HCT116 (cell line): Measurements from ENCODE around the gene EXOC4. TPM values are rescaled to one million over a fixed set of nuclear protein-coding genes. Genes with fewer than 3 reads are reported as not detected.

Source experiments
- ATAC-seq: fragments of 200-7000 bp; cut with Tn5 transposase; 2 replicates; pipeline ENCODE4 v1.9.1; 2020; ENCODE audit warnings: mild to moderate bottlenecking, moderate library complexity
- BruUV-seq: library from RNA; stranded (reverse); fragments of 400-500 nt; replicated peaks from 2 replicates; lab custom pipeline; 2021; lab: Mats Ljungman, UMichigan
- CTCF ChIA-PET: fragments of 300-600 bp; sonication (Branson Sonifier 250); formaldehyde crosslinking; loops from one replicate; lab custom pipeline; 2021; ENCODE audit warnings: antibody characterized with exemption; lab: Charles Lee
- POLR2A ChIA-PET: fragments of 300-600, 350-600 bp; sonication (Branson Sonifier 250); formaldehyde crosslinking; loops from one replicate; lab custom pipeline; 2021; ENCODE audit warnings: antibody characterized with exemption; lab: Charles Lee
- RAD21 ChIA-PET, 2 experiments: fragments of 300-600 bp; sonication (Branson Sonifier 250); formaldehyde crosslinking; loops; one replicate each; lab custom pipeline; 2023; ENCODE audit warnings: low total read pairs in 2 of 2; ENCODE audit not compliant: uncharacterized antibody in 2 of 2, unreplicated experiment in 2 of 2, low non-redundant PET in 1 of 2; lab: Charles Lee
- DNase-seq: peaks from one replicate; pipeline ENCODE4 v3.0.0-alpha.2; 2010; ENCODE audit warnings: low read depth, low spot score
- H2AFZ ChIP-seq: fragments of 200-600 bp; shearing (Covaris generic), sonication (generic); 2 replicates; pipeline ENCODE4 v1.6.1; 2017; ENCODE audit warnings: low read depth, mixed run types, mixed read lengths, antibody characterized with exemption, low read length; ENCODE audit not compliant: poor library complexity, severe bottlenecking
- H3K27ac ChIP-seq: 2 replicates; pipeline ENCODE4 v1.5.1; 2012; ENCODE audit warnings: low read depth, low read length
- H3K27me3 ChIP-seq: fragments of 200-600 bp; sonication (generic); 2 replicates; pipeline ENCODE4 v1.6.1; 2016; ENCODE audit warnings: mixed run types, low read length, mixed read lengths; ENCODE audit not compliant: insufficient read depth
- H3K36me3 ChIP-seq, 2 experiments: fragments of 200-500 bp in 1 of 2; fragments of 200-600 bp in 1 of 2; sonication (Bioruptor generic) in 1 of 2; sonication (generic) in 1 of 2; 2 replicates each; pipeline versions ENCODE4 v1.5.1 to v1.6.1; 2014 to 2016; ENCODE audit warnings: low read length in 2 of 2, inconsistent platforms in 1 of 2, mixed read lengths in 1 of 2, mixed run types in 1 of 2; ENCODE audit not compliant: insufficient read depth in 2 of 2, control insufficient read depth in 1 of 2
- H3K4me1 ChIP-seq, 2 experiments: fragments of 200-600 bp in 1 of 2; sonication (generic) in 1 of 2; 2 replicates each; pipeline versions ENCODE4 v1.5.1 to v1.6.1; 2012 to 2017; ENCODE audit warnings: low read length in 2 of 2, inconsistent platforms in 1 of 2, mild to moderate bottlenecking in 1 of 2, mixed read lengths in 1 of 2, mixed run types in 1 of 2, moderate library complexity in 1 of 2; ENCODE audit not compliant: insufficient read depth in 2 of 2, control insufficient read depth in 1 of 2
- H3K4me2 ChIP-seq: fragments of 200-600 bp; sonication (generic); 2 replicates; pipeline ENCODE4 v1.6.1; 2017; ENCODE audit warnings: mixed run types, low read length, mixed read lengths
- H3K4me3 ChIP-seq, 2 experiments: fragments of 200-600 bp in 1 of 2; sonication (generic) in 1 of 2; replicated peaks in 1 of 2; 2 replicates each; pipeline ENCODE4 v1.5.1; 2011 to 2016; ENCODE audit warnings: low read length in 2 of 2, control low read depth in 1 of 2, low read depth in 1 of 2, mild to moderate bottlenecking in 1 of 2, mixed read lengths in 1 of 2, mixed run types in 1 of 2
- H3K79me2 ChIP-seq: fragments of 200-600 bp; sonication (generic); 2 replicates; pipeline ENCODE4 v1.6.1; 2017; ENCODE audit warnings: mild to moderate bottlenecking, mixed run types, low read length, moderate library complexity, mixed read lengths; ENCODE audit not compliant: insufficient read depth
- H3K9ac ChIP-seq: fragments of 200-600 bp; sonication (generic); 2 replicates; pipeline ENCODE4 v1.6.1; 2016; ENCODE audit warnings: low read length, mixed read lengths
- H3K9me2 ChIP-seq: fragments of 200-600 bp; sonication (generic), shearing (Covaris generic); 2 replicates; pipeline ENCODE4 v1.6.1; 2017; ENCODE audit warnings: mixed run types, mild to moderate bottlenecking, moderate library complexity; ENCODE audit not compliant: insufficient read depth
- H3K9me3 ChIP-seq, 2 experiments: fragments of 200-500 bp in 1 of 2; fragments of 200-600 bp in 1 of 2; sonication (Bioruptor generic) in 1 of 2; sonication (generic) in 1 of 2; 2 replicates each; pipeline ENCODE4 v1.6.1; 2014 to 2017; ENCODE audit warnings: low read length in 2 of 2, mixed read lengths in 2 of 2, inconsistent platforms in 1 of 2, low read depth in 1 of 2, mild to moderate bottlenecking in 1 of 2, mixed run types in 1 of 2, moderate library complexity in 1 of 2; ENCODE audit not compliant: control insufficient read depth in 1 of 2, insufficient read depth in 1 of 2
- H4K20me1 ChIP-seq: fragments of 200-600 bp; sonication (generic), shearing (Covaris generic); 2 replicates; pipeline ENCODE4 v1.6.1; 2017; ENCODE audit warnings: mixed run types, mild to moderate bottlenecking, moderate library complexity; ENCODE audit not compliant: insufficient read depth
- CBX3 ChIP-seq: IDR thresholded peaks from 2 replicates; pipeline ENCODE4 v1.6.1; 2012; ENCODE audit warnings: low read depth
- EGR1 ChIP-seq: IDR thresholded peaks from 2 replicates; pipeline ENCODE4 v1.6.1; 2012; ENCODE audit warnings: low read depth
- ELF1 ChIP-seq: IDR thresholded peaks from 2 replicates; pipeline ENCODE4 v1.6.1; 2012; ENCODE audit warnings: low read depth, borderline replicate concordance
- EZH2 ChIP-seq: fragments of 200-600 bp; sonication (generic); IDR thresholded peaks from 2 replicates; pipeline ENCODE4 v1.6.1; 2017; ENCODE audit warnings: antibody characterized with exemption, mixed run types
- EZH2phosphoT487 ChIP-seq: fragments of 200-600 bp; IDR thresholded peaks from 2 replicates; pipeline ENCODE4 v1.6.1; 2018; ENCODE audit warnings: antibody characterized with exemption, borderline replicate concordance
- FOSL1 ChIP-seq: IDR thresholded peaks from 2 replicates; pipeline ENCODE4 v1.6.1; 2012; ENCODE audit warnings: low read depth
- JUND ChIP-seq: IDR thresholded peaks from 2 replicates; pipeline ENCODE4 v1.6.1; 2012
- POLR2A ChIP-seq: IDR thresholded peaks from 2 replicates; pipeline ENCODE4 v1.7.0; 2011; ENCODE audit warnings: borderline replicate concordance; ENCODE audit not compliant: insufficient read depth, insufficient read length; ENCODE audit errors: extremely low read depth
- RAD21 ChIP-seq: IDR thresholded peaks from 2 replicates; pipeline ENCODE4 v1.6.1; 2012; ENCODE audit warnings: low read depth, mild to moderate bottlenecking
- SIN3A ChIP-seq: IDR thresholded peaks from 2 replicates; pipeline ENCODE4 v1.6.1; 2012; ENCODE audit warnings: low read depth
- SRF ChIP-seq: IDR thresholded peaks from 2 replicates; pipeline ENCODE4 v1.6.1; 2012; ENCODE audit warnings: low read depth
- TCF7L2 ChIP-seq: IDR thresholded peaks from 2 replicates; pipeline ENCODE4 v1.7.0; 2011; ENCODE audit warnings: borderline replicate concordance, inconsistent platforms; ENCODE audit not compliant: insufficient read depth, insufficient read length; ENCODE audit errors: extremely low read depth
- YY1 ChIP-seq: IDR thresholded peaks from 2 replicates; pipeline ENCODE4 v1.6.1; 2011; ENCODE audit warnings: low read length, low read depth, moderate library complexity, mild to moderate bottlenecking; ENCODE audit not compliant: insufficient replicate concordance; ENCODE audit errors: extremely low read depth
- intact Hi-C: fragments of 100-400 bp; cut with micrococcal nuclease; formaldehyde crosslinking; loops from 2 replicates; pipeline ENCODE4 v1.10.0; 2022
- total RNA-seq: library from RNA; stranded (reverse); gene quantifications from one replicate; pipeline ENCODE4 v1.2.1, GENCODE V29; 2021; ENCODE audit not compliant: unreplicated experiment
- TF ChIP-seq, protein P1 (sequence below): IDR thresholded peaks from 2 replicates; pipeline ENCODE4 v1.6.1; 2012; ENCODE audit warnings: low read depth
- TF ChIP-seq, protein P2 (sequence below): IDR thresholded peaks from 2 replicates; pipeline ENCODE4 v1.6.1; 2012
- TF ChIP-seq, protein P3 (sequence below): IDR thresholded peaks from 2 replicates; pipeline ENCODE4 v1.6.1; 2011; ENCODE audit warnings: mild to moderate bottlenecking, low read length, moderate library complexity; ENCODE audit not compliant: insufficient replicate concordance; ENCODE audit errors: extremely low read depth
- TF ChIP-seq, protein P4 (sequence below), 3 experiments: fragments of 200-600 bp in 1 of 3; sonication (generic) in 1 of 3; IDR thresholded peaks in 2 of 3; conservative IDR thresholded peaks in 1 of 3; 2 replicates each; pipeline ENCODE4 v1.5.1; 2012 to 2017; ENCODE audit warnings: low read depth in 2 of 3, low read length in 2 of 3, antibody characterized with exemption in 1 of 3, borderline replicate concordance in 1 of 3, control low read depth in 1 of 3, mild to moderate bottlenecking in 1 of 3, mixed read lengths in 1 of 3, mixed run types in 1 of 3, moderate library complexity in 1 of 3; ENCODE audit not compliant: insufficient read depth in 1 of 3

EXOC4 gene
- total RNA-seq, 1 experiment from 2014 or later = 40.3 TPM

DNA sequence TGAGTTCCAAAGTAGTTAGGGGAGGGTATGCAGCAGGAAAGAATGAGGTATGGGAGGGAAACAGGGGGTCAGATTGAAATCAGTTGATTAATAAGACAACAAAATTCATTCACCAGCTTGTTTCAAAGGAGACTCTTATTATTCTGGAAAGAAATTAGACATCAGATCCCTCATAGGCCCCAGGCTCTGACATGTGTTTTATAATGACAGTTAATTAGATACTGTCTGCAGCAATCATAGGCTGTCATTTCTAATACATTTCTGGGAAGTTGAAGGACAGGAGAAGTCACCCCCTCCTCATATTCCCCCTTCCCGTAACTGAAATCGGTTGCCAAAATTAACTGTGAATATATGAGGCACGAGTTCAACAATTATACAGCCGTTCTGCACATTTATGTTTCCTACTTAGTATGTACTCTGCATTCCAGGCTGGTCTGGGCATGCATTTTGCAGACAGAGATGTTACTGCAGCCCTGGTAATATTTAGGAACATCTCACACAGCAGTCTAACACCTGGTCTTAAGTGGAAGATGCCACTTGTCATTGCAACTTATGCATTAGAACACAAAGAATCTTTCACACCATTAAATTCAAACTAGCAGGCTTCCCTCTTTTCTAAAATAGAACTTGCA is 519.0 kb downstream of the EXOC4 start:
- Histone ChIP-seq H3K4me1 (0 out of 4 replicates have a peak, but pooled peaks cover 0 to 6% of the 10 kb centered on the region in 2 experiments), H3K36me3 (no peaks in the 10 kb centered on the region), H3K9ac (no peak overlapping the region), H2AFZ (no peak overlapping the region), H3K27me3 (no peaks in the 10 kb centered on the region), H3K79me2 (no peaks in the 10 kb centered on the region), H3K27ac (no peak overlapping the region), H3K9me3 (no peaks in the 10 kb centered on the region), H3K4me3 (no peak overlapping the region), H3K9me2 (no peaks in the 10 kb centered on the region), H4K20me1 (no peaks in the 10 kb centered on the region), H3K4me2 (no peak overlapping the region)
- ChIA-PET POLR2A (no interaction called here), CTCF (no interaction called here), RAD21 (no interaction called here)
- BruUV-seq = no TSS peak
- ATAC-seq = no peak
- TF ChIP-seq TCF7L2 (no peak), EZH2 (no peak), SIN3A (no peak), CBX3 (no peak), EGR1 (no peak), JUND (no peak), YY1 (no peak), EZH2phosphoT487 (no peak), POLR2A (no peak), FOSL1 (no peak), SRF (no peak), RAD21 (no peak), ELF1 (no peak)
- TF ChIP-seq, protein P1, sequence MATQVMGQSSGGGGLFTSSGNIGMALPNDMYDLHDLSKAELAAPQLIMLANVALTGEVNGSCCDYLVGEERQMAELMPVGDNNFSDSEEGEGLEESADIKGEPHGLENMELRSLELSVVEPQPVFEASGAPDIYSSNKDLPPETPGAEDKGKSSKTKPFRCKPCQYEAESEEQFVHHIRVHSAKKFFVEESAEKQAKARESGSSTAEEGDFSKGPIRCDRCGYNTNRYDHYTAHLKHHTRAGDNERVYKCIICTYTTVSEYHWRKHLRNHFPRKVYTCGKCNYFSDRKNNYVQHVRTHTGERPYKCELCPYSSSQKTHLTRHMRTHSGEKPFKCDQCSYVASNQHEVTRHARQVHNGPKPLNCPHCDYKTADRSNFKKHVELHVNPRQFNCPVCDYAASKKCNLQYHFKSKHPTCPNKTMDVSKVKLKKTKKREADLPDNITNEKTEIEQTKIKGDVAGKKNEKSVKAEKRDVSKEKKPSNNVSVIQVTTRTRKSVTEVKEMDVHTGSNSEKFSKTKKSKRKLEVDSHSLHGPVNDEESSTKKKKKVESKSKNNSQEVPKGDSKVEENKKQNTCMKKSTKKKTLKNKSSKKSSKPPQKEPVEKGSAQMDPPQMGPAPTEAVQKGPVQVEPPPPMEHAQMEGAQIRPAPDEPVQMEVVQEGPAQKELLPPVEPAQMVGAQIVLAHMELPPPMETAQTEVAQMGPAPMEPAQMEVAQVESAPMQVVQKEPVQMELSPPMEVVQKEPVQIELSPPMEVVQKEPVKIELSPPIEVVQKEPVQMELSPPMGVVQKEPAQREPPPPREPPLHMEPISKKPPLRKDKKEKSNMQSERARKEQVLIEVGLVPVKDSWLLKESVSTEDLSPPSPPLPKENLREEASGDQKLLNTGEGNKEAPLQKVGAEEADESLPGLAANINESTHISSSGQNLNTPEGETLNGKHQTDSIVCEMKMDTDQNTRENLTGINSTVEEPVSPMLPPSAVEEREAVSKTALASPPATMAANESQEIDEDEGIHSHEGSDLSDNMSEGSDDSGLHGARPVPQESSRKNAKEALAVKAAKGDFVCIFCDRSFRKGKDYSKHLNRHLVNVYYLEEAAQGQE = no peak
- TF ChIP-seq, protein P2, sequence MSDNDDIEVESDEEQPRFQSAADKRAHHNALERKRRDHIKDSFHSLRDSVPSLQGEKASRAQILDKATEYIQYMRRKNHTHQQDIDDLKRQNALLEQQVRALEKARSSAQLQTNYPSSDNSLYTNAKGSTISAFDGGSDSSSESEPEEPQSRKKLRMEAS = no peak
- TF ChIP-seq, protein P3, sequence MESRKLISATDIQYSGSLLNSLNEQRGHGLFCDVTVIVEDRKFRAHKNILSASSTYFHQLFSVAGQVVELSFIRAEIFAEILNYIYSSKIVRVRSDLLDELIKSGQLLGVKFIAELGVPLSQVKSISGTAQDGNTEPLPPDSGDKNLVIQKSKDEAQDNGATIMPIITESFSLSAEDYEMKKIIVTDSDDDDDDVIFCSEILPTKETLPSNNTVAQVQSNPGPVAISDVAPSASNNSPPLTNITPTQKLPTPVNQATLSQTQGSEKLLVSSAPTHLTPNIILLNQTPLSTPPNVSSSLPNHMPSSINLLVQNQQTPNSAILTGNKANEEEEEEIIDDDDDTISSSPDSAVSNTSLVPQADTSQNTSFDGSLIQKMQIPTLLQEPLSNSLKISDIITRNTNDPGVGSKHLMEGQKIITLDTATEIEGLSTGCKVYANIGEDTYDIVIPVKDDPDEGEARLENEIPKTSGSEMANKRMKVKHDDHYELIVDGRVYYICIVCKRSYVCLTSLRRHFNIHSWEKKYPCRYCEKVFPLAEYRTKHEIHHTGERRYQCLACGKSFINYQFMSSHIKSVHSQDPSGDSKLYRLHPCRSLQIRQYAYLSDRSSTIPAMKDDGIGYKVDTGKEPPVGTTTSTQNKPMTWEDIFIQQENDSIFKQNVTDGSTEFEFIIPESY = no peak
- TF ChIP-seq, protein P4, sequence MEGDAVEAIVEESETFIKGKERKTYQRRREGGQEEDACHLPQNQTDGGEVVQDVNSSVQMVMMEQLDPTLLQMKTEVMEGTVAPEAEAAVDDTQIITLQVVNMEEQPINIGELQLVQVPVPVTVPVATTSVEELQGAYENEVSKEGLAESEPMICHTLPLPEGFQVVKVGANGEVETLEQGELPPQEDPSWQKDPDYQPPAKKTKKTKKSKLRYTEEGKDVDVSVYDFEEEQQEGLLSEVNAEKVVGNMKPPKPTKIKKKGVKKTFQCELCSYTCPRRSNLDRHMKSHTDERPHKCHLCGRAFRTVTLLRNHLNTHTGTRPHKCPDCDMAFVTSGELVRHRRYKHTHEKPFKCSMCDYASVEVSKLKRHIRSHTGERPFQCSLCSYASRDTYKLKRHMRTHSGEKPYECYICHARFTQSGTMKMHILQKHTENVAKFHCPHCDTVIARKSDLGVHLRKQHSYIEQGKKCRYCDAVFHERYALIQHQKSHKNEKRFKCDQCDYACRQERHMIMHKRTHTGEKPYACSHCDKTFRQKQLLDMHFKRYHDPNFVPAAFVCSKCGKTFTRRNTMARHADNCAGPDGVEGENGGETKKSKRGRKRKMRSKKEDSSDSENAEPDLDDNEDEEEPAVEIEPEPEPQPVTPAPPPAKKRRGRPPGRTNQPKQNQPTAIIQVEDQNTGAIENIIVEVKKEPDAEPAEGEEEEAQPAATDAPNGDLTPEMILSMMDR (IDR thresholded peaks at IDR 0.05 in 2 of 3, conservative IDR thresholded peaks at IDR 0.05 in 1 of 3; ENCODE audit: borderline replicate concordance in 1 of 3, insufficient read depth in 1 of 3, low read depth in 2 of 3, low read length in 2 of 3) = no peak
- intact Hi-C loops = no loop called here
- DNase-seq = no peak
